Choroid plexus epithelial cell (primary cell): ENCODE data around the gene SLC6A8.
A peak's percentile ranks its signal among the peaks of the same experiment; 100 is the strongest.

Experiments used
- DNase-seq: peaks from one replicate; pipeline ENCODE4 v3.0.0-alpha.2; 2010; ENCODE audit warnings: low read depth
- H3K4me3 ChIP-seq: 2 replicates; pipeline ENCODE4 v1.5.1; 2011; ENCODE audit warnings: low read depth, mild to moderate bottlenecking, control low read depth, low read length, moderate library complexity
- TF ChIP-seq, protein P1 (sequence below): conservative IDR thresholded peaks from 2 replicates; pipeline ENCODE4 v1.5.1; 2011; ENCODE audit warnings: low read depth, mild to moderate bottlenecking, control low read depth, inconsistent platforms, low read length, moderate library complexity

Gene SLC6A8

GRCh38 chrX:153659268-153659667, 28.5 kb upstream of the SLC6A8 start:
- no peak overlapping the region for H3K4me3 ChIP-seq
- DNase-seq: no peak
- TF ChIP-seq, protein P1, sequence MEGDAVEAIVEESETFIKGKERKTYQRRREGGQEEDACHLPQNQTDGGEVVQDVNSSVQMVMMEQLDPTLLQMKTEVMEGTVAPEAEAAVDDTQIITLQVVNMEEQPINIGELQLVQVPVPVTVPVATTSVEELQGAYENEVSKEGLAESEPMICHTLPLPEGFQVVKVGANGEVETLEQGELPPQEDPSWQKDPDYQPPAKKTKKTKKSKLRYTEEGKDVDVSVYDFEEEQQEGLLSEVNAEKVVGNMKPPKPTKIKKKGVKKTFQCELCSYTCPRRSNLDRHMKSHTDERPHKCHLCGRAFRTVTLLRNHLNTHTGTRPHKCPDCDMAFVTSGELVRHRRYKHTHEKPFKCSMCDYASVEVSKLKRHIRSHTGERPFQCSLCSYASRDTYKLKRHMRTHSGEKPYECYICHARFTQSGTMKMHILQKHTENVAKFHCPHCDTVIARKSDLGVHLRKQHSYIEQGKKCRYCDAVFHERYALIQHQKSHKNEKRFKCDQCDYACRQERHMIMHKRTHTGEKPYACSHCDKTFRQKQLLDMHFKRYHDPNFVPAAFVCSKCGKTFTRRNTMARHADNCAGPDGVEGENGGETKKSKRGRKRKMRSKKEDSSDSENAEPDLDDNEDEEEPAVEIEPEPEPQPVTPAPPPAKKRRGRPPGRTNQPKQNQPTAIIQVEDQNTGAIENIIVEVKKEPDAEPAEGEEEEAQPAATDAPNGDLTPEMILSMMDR: no peak

DNA sequence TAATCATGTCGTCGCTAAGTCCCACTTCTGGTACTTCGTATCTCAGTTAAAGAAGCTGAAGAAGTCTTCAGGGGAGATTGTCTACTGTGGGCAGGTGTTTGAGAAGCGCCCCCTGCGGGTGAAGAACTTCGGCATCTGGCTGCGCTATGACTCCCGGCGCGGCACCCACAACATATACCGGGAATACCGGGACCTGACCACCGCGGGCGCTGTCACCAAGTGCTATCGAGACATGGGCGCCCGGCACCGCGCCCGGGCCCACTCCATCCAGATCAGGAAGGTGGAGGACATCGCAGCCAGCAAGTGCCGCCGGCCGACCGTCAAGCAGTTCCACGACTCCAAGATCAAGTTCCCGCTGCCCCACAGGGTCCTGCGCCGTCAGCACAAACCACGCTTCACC, 25.5 kb upstream of the SLC6A8 start:
- H3K4me3 ChIP-seq: no peak overlapping the region
- DNase-seq: peak; percentile 39
- TF ChIP-seq, protein P1: peak; percentile 59

GRCh38 chrX:153665726-153666306, 21.9 kb upstream of the SLC6A8 start:
- TF ChIP-seq, protein P1: no peak
- H3K4me3 ChIP-seq: no peak overlapping the region
- DNase-seq: no peak

- H3K4me3 ChIP-seq: no peak overlapping the region
- no peak for DNase-seq
These were observed 20.3 kb upstream of the SLC6A8 start for GRCh38 chrX:153667281-153667955.

DNA sequence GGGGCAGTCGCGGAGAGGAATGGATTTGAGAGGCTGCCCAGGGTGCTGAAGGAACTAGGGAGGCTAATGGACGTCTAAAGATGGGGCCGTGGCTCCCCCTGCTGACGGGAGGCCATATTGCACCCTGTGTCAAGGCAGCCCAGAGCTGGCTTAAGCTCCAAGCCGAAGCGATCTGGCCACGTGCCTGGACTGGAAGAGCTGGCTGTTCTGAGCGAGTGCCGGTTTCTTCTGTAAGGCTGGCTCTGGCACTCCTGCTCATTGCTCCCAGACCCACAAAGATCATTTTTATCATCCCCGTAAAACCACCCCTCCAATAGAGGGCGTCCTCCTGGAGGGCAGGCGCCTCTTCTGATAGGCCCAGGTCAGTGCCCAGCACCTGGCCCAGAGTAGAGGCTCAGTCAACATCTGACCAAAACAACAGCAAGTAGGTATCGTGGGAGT, 19.8 kb upstream of the SLC6A8 start:
- H3K4me3 ChIP-seq: no peak overlapping the region
- TF ChIP-seq, protein P1: peak; percentile 78
- DNase-seq: peak; percentile 87

More at GRCh38 chrX:153667281-153667955, 20.3 kb upstream of the SLC6A8 start:
- TF ChIP-seq, protein P1: no peak

- no peak overlapping the region for H3K4me3 ChIP-seq
- no peak for DNase-seq
- TF ChIP-seq, protein P1: no peak
These were observed 19.1 kb upstream of the SLC6A8 start for GRCh38 chrX:153668423-153669173.
